HepG2 (cell line): ENCODE data around the gene PLXNC1. TPM values are rescaled to one million over a fixed set of nuclear protein-coding genes. Genes with fewer than 3 reads are reported as not detected.

ENCODE experiments used
- ARID5B ChIP-seq: IDR thresholded peaks from 2 replicates; pipeline ENCODE4 v1.4.0; 2020; ENCODE audit warnings: mild to moderate bottlenecking, missing genetic modification reagents
- BHLHE40 ChIP-seq: IDR thresholded peaks from 2 replicates; pipeline ENCODE4 v1.6.1; 2011; ENCODE audit warnings: low read length, improper control_type of control experiment
- CEBPB ChIP-seq: IDR thresholded peaks from 2 replicates; pipeline ENCODE4 v1.6.1; 2011; ENCODE audit warnings: low read depth, low read length, improper control_type of control experiment, borderline replicate concordance
- CREB1 ChIP-seq, 2 experiments: fragments of 450-650 bp in 1 of 2; IDR thresholded peaks; 2 replicates each; pipeline ENCODE4 v1.6.1; 2016 to 2017; ENCODE audit warnings: control low read depth in 1 of 2, mild to moderate bottlenecking in 1 of 2, missing compliant biosample characterization in 1 of 2, missing genetic modification characterization in 1 of 2
- FLYWCH1 ChIP-seq: sonication (generic); formaldehyde crosslinking; IDR thresholded peaks from 2 replicates; pipeline ENCODE4 v1.8.1; 2023; ENCODE audit warnings: mild to moderate bottlenecking, missing genetic modification reagents
- FOXA3 ChIP-seq: IDR thresholded peaks from 2 replicates; pipeline ENCODE4 v1.6.1; 2016; ENCODE audit warnings: missing genetic modification reagents, missing compliant biosample characterization
- GABPA ChIP-seq, 2 experiments: IDR thresholded peaks; 2 replicates each; pipeline ENCODE4 v1.6.1; 2011 to 2016; ENCODE audit warnings: low read depth in 2 of 2, low read length in 1 of 2, missing biosample characterization in 1 of 2, missing genetic modification characterization in 1 of 2
- KDM1A ChIP-seq: IDR thresholded peaks from 2 replicates; pipeline ENCODE4 v1.6.1; 2016; ENCODE audit warnings: missing compliant biosample characterization
- MEIS2 ChIP-seq: sonication (generic); formaldehyde crosslinking; IDR thresholded peaks from 2 replicates; pipeline ENCODE4 v1.9.0; 2021; ENCODE audit warnings: mild to moderate bottlenecking, missing genetic modification reagents
- NFYC ChIP-seq: IDR thresholded peaks from 2 replicates; pipeline ENCODE4 v1.6.1; 2016; ENCODE audit warnings: missing genetic modification reagents, missing compliant biosample characterization
- RFXANK ChIP-seq: IDR thresholded peaks from 2 replicates; pipeline ENCODE4 v1.6.1; 2016
- SP5 ChIP-seq: IDR thresholded peaks from 2 replicates; pipeline ENCODE4 v1.6.1; 2016; ENCODE audit warnings: low read depth, borderline replicate concordance
- STAG1 ChIP-seq: sonication (generic); formaldehyde crosslinking; IDR thresholded peaks from 2 replicates; pipeline ENCODE4 v1.4.0; 2020; ENCODE audit warnings: missing genetic modification reagents
- TBL1XR1 ChIP-seq: fragments of 150-350 bp; IDR thresholded peaks from 2 replicates; pipeline ENCODE4 v1.6.1; 2014; ENCODE audit warnings: borderline replicate concordance, low read length; ENCODE audit not compliant: partially characterized antibody
- TCF7 ChIP-seq: sonication (generic); IDR thresholded peaks from 2 replicates; pipeline ENCODE4 v1.6.1; 2016; ENCODE audit warnings: antibody characterized with exemption, low read depth
- ZMYM3 ChIP-seq: sonication (generic); formaldehyde crosslinking; IDR thresholded peaks from 2 replicates; pipeline ENCODE4 v1.5.1; 2020; ENCODE audit warnings: mild to moderate bottlenecking, missing genetic modification reagents
- ZNF543 ChIP-seq: sonication (generic); formaldehyde crosslinking; IDR thresholded peaks from 2 replicates; pipeline ENCODE4 v1.4.0; 2020; ENCODE audit warnings: mild to moderate bottlenecking, missing genetic modification reagents
- ZNF570 ChIP-seq: sonication (generic); formaldehyde crosslinking; IDR thresholded peaks from 2 replicates; pipeline ENCODE4 v1.4.0; 2020; ENCODE audit warnings: mild to moderate bottlenecking, missing genetic modification reagents, borderline replicate concordance
- ZNF644 ChIP-seq: IDR thresholded peaks from 2 replicates; pipeline ENCODE4 v1.6.1; 2016; ENCODE audit warnings: low read depth
- ZNF646 ChIP-seq: sonication (generic); formaldehyde crosslinking; IDR thresholded peaks from 2 replicates; pipeline ENCODE4 v1.9.0; 2021; ENCODE audit warnings: mild to moderate bottlenecking, missing genetic modification reagents
- ZSCAN21 ChIP-seq: sonication (generic); formaldehyde crosslinking; IDR thresholded peaks from 2 replicates; pipeline ENCODE4 v1.8.0; 2022; ENCODE audit warnings: mild to moderate bottlenecking, missing genetic modification reagents, moderate library complexity, borderline replicate concordance
- polyA plus RNA-seq, 8 experiments: library from polyadenylated mRNA; depleted of rRNA in 3 of 8; stranded (reverse) in 7 of 8; unstranded in 1 of 8; fragments of >200 nt; fragmentation: Illumina TruSeq in 4 of 8; extraction: Trizol in 4 of 8; gene quantifications; 2 replicates each; pipeline versions ENCODE4 v1.2.1 to v1.2.3, GENCODE V29; 2011 to 2016; ENCODE audit warnings: low read depth in 4 of 8, missing spikeins in 1 of 8, mixed read lengths in 1 of 8; ENCODE audit not compliant: insufficient read depth in 1 of 8
- total RNA-seq, 5 experiments: library from RNA; depleted of rRNA; stranded (reverse); fragments of >200 nt; fragmentation: Illumina TruSeq; extraction: Trizol; gene quantifications; 2 replicates each; pipeline ENCODE4 v1.2.3, GENCODE V29; 2016; ENCODE audit warnings: low read depth in 1 of 5

PLXNC1 gene
- total and polyA plus RNA-seq, 2 of the 13 experiments (the other 11 are each of a cell fraction or from before 2014, with no cell fraction given) = 6.6 to 11.2 TPM

GRCh38 chr12:94230357-94230905, 82.1 kb downstream of the PLXNC1 start (continued):
- peak; percentile 95 for TF ChIP-seq ARID5B (CRISPR knock-in tag)
- 0 out of 2 replicates have a peak, but pooled peaks have one; percentile 3 for TF ChIP-seq STAG1 (CRISPR knock-in tag)
- TF ChIP-seq SP5 (CRISPR knock-in tag) = 0 out of 2 replicates have a peak, but pooled peaks have one; percentile 54
- peak; percentile 54; the same call in 1 of the 2 replicates for TF ChIP-seq ZMYM3 (CRISPR knock-in tag)
- no peak for TF ChIP-seq FLYWCH1 (CRISPR knock-in tag)
- TF ChIP-seq KDM1A (CRISPR knock-in tag) = 0 out of 2 replicates have a peak, but pooled peaks have one; percentile 33
- peak; percentile 56; the same call in 1 of the 2 replicates for TF ChIP-seq ZNF646 (CRISPR knock-in tag)
- 0 out of 2 replicates have a peak, but pooled peaks have one; percentile 25 for TF ChIP-seq NFYC (CRISPR knock-in tag)
- TF ChIP-seq ZSCAN21 (CRISPR knock-in tag) = peak; percentile 98
- TF ChIP-seq ZNF644 (CRISPR knock-in tag) = peak; percentile 93
- TF ChIP-seq RFXANK (CRISPR knock-in tag) = 0 out of 2 replicates have a peak, but pooled peaks have one; percentile 28
- no peak for TF ChIP-seq CREB1 (IDR thresholded peaks at IDR 0.05)
- TF ChIP-seq CREB1 (CRISPR knock-in tag; IDR thresholded peaks at IDR 0.05) = peak; percentile 74; the same call in 1 of the 2 replicates
- no peak for TF ChIP-seq ZNF570 (CRISPR knock-in tag)
- TF ChIP-seq TBL1XR1 = no peak
- no peak for TF ChIP-seq GABPA (IDR thresholded peaks at IDR 0.05; ENCODE audit: low read depth, low read length)
- peak; percentile 58; the same call in 1 of the 2 replicates for TF ChIP-seq GABPA (CRISPR knock-in tag; IDR thresholded peaks at IDR 0.05; ENCODE audit: low read depth)
- TF ChIP-seq FOXA3 (CRISPR knock-in tag) = peak; percentile 82
- TF ChIP-seq BHLHE40 = peak; percentile 83
- no peak for TF ChIP-seq CEBPB
- TF ChIP-seq ZNF543 (CRISPR knock-in tag) = 0 out of 2 replicates have a peak, but pooled peaks have one; percentile 51
- peak; percentile 63; the same call in 1 of the 2 replicates for TF ChIP-seq MEIS2 (CRISPR knock-in tag)
- peak; percentile 84 for TF ChIP-seq TCF7
